Right atrium auricular region (tissue), 2 donors: ENCODE results near the gene CYP4F11. TPM values are rescaled to one million over a fixed set of nuclear protein-coding genes. Genes with fewer than 3 reads are reported as not detected.
"Not testable (repeated sequence)": the region's sequence is repeated elsewhere in the genome, so short reads cannot be mapped to it uniquely, and the experiment has no call there.

Experiments used
- DNase-seq: peaks from one replicate; pipeline ENCODE4 v3.0.0-alpha.2; 2019; ENCODE audit warnings: low spot score
- H3K27ac ChIP-seq, 2 donors: fragments of 200-600 bp; sonication (generic); 1 replicate in 1 of 2; 2 replicates in 1 of 2; pipeline ENCODE4 v1.5.1; 2016 to 2019
- H3K27me3 ChIP-seq, 2 donors: fragments of 200-600 bp; sonication (generic); one replicate each; pipeline versions ENCODE4 v1.5.1 to v1.6.0; 2017 to 2019
- H3K36me3 ChIP-seq: fragments of 200-600 bp; sonication (generic); one replicate; pipeline ENCODE4 v1.5.1; 2016
- H3K4me1 ChIP-seq, 2 donors: fragments of 200-600 bp; sonication (generic); one replicate each; pipeline versions ENCODE4 v1.5.1 to v1.6.0; 2017 to 2019
- H3K4me3 ChIP-seq, 2 donors: fragments of 200-600 bp; sonication (generic); 1 replicate in 1 of 2; 2 replicates in 1 of 2; pipeline ENCODE4 v1.5.1; 2017 to 2019; ENCODE audit warnings: mild to moderate bottlenecking in 1 of 2, moderate library complexity in 1 of 2
- H3K9me3 ChIP-seq, 2 donors: fragments of 200-600 bp; sonication (generic); one replicate each; pipeline ENCODE4 v1.5.1; 2019
- CTCF ChIP-seq, 2 donors: fragments of 200-600 bp; sonication (generic); IDR thresholded peaks; one replicate each; pipeline ENCODE4 v1.5.1; 2019; ENCODE audit warnings: antibody characterized with exemption in 2 of 2
- total RNA-seq, 2 donors: library from RNA; depleted of rRNA; stranded (reverse); fragments of >200 nt; gene quantifications; one replicate each; pipeline ENCODE4 v1.1.0, GENCODE V29; 2016

The CYP4F11 gene
- total RNA-seq, 2 donors from 2014 or later, result 0.39 TPM; not detected in 1

DNA sequence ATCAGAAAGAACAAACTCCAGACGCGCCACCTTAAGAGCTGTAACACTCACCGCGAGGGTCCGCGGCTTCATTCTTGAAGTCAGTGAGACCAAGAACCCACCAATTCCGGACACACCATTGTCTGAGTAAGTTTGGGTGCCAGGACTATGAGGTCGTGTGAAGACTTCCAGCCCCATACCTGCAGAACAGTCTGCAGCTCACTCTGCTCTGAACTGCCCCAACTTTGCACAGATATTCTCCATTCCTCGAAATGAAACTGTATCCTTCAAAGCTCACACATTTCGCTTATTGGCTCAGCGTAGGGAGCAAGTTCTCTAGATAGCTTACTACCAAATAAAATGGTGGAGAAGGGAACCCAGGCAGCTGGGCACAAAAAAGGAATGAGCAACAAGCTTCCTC, 33.8 kb downstream of the CYP4F11 start:
- no peak for DNase-seq
- no peak overlapping the region for H3K27ac ChIP-seq
- H3K9me3 ChIP-seq, result no peaks in the 10 kb centered on the region
- H3K4me3 ChIP-seq, result no peak overlapping the region
- no peaks in the 10 kb centered on the region for H3K4me1 ChIP-seq
- no peaks in the 10 kb centered on the region for H3K36me3 ChIP-seq
- no peak for TF ChIP-seq CTCF (IDR thresholded peaks at IDR 0.05)
- no peaks in the 10 kb centered on the region for H3K27me3 ChIP-seq

DNA sequence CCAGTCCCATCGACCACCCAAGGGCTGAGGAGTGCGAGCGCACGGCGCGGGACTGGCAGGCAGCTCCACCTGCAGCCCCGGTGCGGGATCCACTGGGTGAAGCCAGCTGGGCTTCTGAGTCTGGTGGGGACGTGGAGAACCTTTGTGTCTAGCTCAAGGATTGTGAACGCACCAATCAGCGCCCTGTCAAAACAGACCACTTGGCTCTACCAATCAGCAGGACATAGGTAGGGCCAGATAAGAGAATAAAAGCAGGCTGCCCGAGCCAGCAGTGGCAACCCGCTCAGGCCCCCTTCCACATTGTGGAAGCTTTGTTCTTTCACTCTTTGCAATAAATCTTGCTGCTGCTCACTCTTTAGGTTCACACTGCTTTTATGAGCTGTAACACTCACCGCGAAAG, 34.3 kb downstream of the CYP4F11 start:
- H3K4me3 ChIP-seq, result not testable (repeated sequence)

DNA sequence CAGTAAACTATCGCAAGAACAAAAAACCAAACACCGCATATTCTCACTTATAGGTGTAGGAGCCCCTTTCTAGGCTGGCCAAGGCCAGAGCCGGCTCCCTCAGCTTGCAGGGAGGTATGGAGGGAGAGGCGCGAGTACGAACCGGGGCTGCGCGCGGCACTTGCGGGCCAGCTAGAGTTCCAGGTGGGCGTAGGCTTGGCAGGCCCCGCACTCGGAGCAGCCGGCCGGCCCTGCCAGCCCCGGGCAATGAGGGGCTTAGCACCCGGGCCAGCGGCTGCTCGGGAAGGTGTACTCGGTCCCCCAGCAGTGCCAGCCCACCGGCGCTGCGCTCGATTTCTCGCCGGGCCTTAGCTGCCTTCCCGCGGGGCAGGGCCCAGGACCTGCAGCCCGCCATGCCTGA, 34.8 kb downstream of the CYP4F11 start:
- not testable (repeated sequence) for H3K27ac ChIP-seq, H3K9me3 ChIP-seq, H3K4me3 ChIP-seq, H3K4me1 ChIP-seq, DNase-seq, H3K36me3 ChIP-seq, H3K27me3 ChIP-seq

More for the DNA sequence above, 34.3 kb downstream of the CYP4F11 start:
- H3K9me3 ChIP-seq, DNase-seq, H3K36me3 ChIP-seq, H3K4me1 ChIP-seq, H3K27me3 ChIP-seq, H3K27ac ChIP-seq: not testable (repeated sequence)

DNA sequence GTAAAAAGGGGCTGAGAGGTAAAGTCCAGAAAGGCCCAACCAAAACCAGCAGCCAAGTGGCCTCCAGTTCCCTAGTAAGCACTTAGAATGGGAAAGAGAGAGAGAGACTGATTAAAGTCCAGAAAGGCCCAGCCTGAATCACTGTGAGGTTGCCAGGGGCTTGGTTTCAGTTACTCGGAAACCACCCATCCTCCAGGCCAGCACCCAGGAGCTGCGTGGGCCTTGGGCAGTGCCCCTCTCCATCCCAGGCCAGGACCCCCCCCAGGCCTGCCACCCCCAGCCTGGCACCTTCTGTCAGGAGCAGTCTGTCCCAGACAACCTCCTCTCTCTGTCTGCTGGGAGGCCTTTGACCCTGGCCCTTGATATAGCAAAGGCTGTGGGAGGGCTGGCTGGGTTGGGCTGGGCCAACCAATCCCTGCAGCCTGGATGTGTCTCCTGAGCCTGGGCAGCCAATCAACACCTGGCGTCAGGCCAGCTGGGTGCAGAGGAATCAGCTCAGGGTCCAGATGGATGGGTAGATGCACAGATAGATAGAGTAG, 36.5 kb downstream of the CYP4F11 start, which contains the start of gene CYP4F2:
TSS of gene CYP4F2 (minus strand) at position 337 of the 539 bp plus-strand sequence. CDS start 463 bp downstream, outside the sequence.
- H3K27me3 ChIP-seq, result no peaks in the 10 kb centered on the region

DNA sequence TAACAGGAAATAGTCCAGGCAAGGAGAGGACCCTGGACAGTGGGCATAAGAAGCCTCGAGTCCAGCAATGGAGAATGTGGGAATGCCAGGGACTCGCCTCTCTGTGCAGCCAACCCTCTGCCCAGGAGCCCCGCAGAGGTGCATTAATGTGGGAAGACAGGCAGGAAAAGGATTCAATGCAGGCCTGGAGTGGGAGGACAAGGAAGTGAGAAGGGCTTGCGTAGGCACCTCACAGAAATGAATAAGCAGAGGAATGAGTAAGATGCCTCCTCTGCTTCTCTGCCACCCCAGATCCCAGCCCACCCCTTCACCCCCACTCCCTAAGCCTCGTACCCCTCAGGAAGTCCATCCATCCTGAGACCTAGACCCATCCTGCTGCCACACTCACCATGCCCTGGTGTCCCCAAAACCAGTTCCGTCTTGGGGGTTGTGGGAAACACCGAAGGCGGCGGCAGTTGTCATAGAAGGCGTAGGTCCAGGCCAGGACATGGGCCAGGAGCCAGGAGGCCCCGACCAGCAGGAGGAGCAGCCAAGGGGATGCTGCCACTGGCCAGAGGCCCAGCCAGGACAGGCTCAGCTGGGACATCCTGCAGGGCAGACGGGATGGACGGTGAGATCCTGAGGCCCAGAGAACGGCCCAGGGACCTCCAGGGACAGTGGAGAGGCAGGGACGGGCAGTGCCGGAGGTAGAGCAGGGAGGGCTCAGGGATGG, 37.1 kb downstream of the CYP4F11 start:
- Histone ChIP-seq H3K4me3 (no peak overlapping the region), H3K9me3 (no peaks in the 10 kb centered on the region), H3K27me3 (no peaks in the 10 kb centered on the region), H3K4me1 (no peaks in the 10 kb centered on the region), H3K36me3 (no peaks in the 10 kb centered on the region), H3K27ac (no peak overlapping the region)
- TF ChIP-seq CTCF (IDR thresholded peaks at IDR 0.05), result no peak
- DNase-seq, result no peak

More for the DNA sequence above, 36.5 kb downstream of the CYP4F11 start, which contains the start of gene CYP4F2:
- Histone ChIP-seq H3K4me1 (no peaks in the 10 kb centered on the region), H3K36me3 (no peaks in the 10 kb centered on the region), H3K9me3 (no peaks in the 10 kb centered on the region), H3K27ac (no peak within 1 kb of the TSS), H3K4me3 (no peak within 1 kb of the TSS)
- TF ChIP-seq CTCF (IDR thresholded peaks at IDR 0.05), result no peak
- no peak for DNase-seq

DNA sequence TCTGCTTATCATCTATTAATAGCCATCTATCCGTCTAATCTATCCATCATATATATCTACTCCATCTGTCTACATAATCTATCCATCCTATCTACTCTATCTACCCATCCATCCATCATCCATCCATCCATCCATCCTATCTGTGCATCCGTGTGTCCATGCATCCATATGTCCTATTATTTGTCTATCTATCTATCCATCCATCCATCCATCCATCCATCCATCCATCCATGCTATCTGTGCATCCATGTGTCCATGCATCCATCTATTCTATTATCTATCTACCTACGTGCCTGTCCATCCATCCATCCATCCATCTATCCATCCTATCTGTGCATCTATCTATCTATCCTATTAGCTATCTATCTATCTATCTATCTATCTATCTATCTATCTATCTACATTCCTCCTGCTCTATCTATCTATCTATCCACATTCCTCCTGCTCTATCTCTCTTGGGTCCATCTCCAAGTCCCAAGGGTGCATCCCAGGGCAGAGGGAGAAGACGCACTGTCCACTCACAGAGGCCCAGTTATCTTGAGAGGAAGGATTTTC, 38.4 kb downstream of the CYP4F11 start:
- Histone ChIP-seq H3K36me3 (no peaks in the 10 kb centered on the region), H3K27ac (no peak overlapping the region), H3K4me1 (no peaks in the 10 kb centered on the region), H3K9me3 (no peaks in the 10 kb centered on the region), H3K27me3 (no peaks in the 10 kb centered on the region), H3K4me3 (no peak overlapping the region)
- no peak for DNase-seq
- TF ChIP-seq CTCF (IDR thresholded peaks at IDR 0.05), result no peak
